Astrocyte (in vitro differentiated cells and primary cell): ENCODE measurements around the gene FAM8A1.

Experiments used
- CTCF ChIP-seq: IDR thresholded peaks from 2 replicates; pipeline ENCODE4 v1.5.1; 2011; ENCODE audit warnings: low read depth, mild to moderate bottlenecking, inconsistent platforms, low read length, moderate library complexity; ENCODE audit not compliant: insufficient read depth
- EZH2 ChIP-seq: IDR thresholded peaks from 2 replicates; pipeline ENCODE4 v1.6.1; 2012; ENCODE audit warnings: mild to moderate bottlenecking, low read length, inconsistent platforms; ENCODE audit not compliant: insufficient read depth

- TF ChIP-seq CTCF (no peak), EZH2 (no peak)
These were observed 10.6 kb upstream of the FAM8A1 start for GRCh38 chr6:17589406-17590096.
